Keratinocyte (primary cell): ENCODE data around the gene ZDHHC3. TPM values are rescaled to one million over a fixed set of nuclear protein-coding genes. Genes with fewer than 3 reads are reported as not detected.
A peak's percentile ranks its signal among the peaks of the same experiment; 100 is the strongest.

ENCODE experiments used
- DNase-seq: peaks from one replicate; pipeline ENCODE4 v3.0.0-alpha.2; 2011; ENCODE audit warnings: low read depth, missing footprints, low spot score
- FAIRE-seq: peaks from 2 replicates; lab custom pipeline; 2011; peaks lifted over from hg19 to GRCh38; lab: Jason Lieb, UNC
- H2AFZ ChIP-seq: 2 replicates; pipeline ENCODE4 v1.6.0; 2012; ENCODE audit warnings: low read length, control low read depth, inconsistent platforms; ENCODE audit not compliant: control insufficient read depth
- H3K27ac ChIP-seq: 2 replicates; pipeline ENCODE4 v1.5.1; 2011; ENCODE audit warnings: low read length; ENCODE audit not compliant: control insufficient read depth, insufficient read depth
- H3K27me3 ChIP-seq: 3 replicates; pipeline ENCODE4 v1.6.0; 2011; ENCODE audit warnings: low read length; ENCODE audit not compliant: control insufficient read depth, insufficient read depth; ENCODE audit errors: extremely low read depth
- H3K36me3 ChIP-seq, 2 experiments: 2 replicates in 1 of 2; 3 replicates in 1 of 2; pipeline ENCODE4 v1.5.1; 2011; ENCODE audit warnings: low read length in 2 of 2, mild to moderate bottlenecking in 1 of 2; ENCODE audit not compliant: control insufficient read depth in 2 of 2, insufficient read depth in 2 of 2; ENCODE audit errors: extremely low read depth in 1 of 2
- H3K4me1 ChIP-seq: 3 replicates; pipeline ENCODE4 v1.5.1; 2011; ENCODE audit warnings: low read length; ENCODE audit not compliant: control insufficient read depth, insufficient read depth; ENCODE audit errors: extremely low read depth
- H3K4me2 ChIP-seq: 3 replicates; pipeline ENCODE4 v1.6.0; 2011; ENCODE audit warnings: low read depth, low read length; ENCODE audit not compliant: control insufficient read depth, insufficient read depth; ENCODE audit errors: extremely low read depth
- H3K4me3 ChIP-seq, 3 experiments: fragments of 200-600 bp in 1 of 3; sonication (generic) in 1 of 3; 2 replicates in 2 of 3; 3 replicates in 1 of 3; pipeline ENCODE4 v1.5.1; 2011 to 2016; ENCODE audit warnings: low read length in 3 of 3, mild to moderate bottlenecking in 3 of 3, control low read depth in 2 of 3, inconsistent platforms in 1 of 3, low read depth in 1 of 3, mixed read lengths in 1 of 3, mixed run types in 1 of 3, moderate library complexity in 1 of 3; ENCODE audit not compliant: control insufficient read depth in 2 of 3, insufficient read depth in 2 of 3; ENCODE audit errors: extremely low read depth in 1 of 3
- H3K79me2 ChIP-seq: 2 replicates; pipeline ENCODE4 v1.6.0; 2012; ENCODE audit warnings: low read length; ENCODE audit not compliant: control insufficient read depth, insufficient read depth
- H3K9ac ChIP-seq: 3 replicates; pipeline ENCODE4 v1.6.0; 2011; ENCODE audit warnings: low read length; ENCODE audit not compliant: control insufficient read depth, insufficient read depth; ENCODE audit errors: extremely low read depth
- H3K9me1 ChIP-seq: 3 replicates; pipeline ENCODE4 v1.6.0; 2011; ENCODE audit warnings: low read length; ENCODE audit not compliant: control insufficient read depth, insufficient read depth; ENCODE audit errors: extremely low read depth
- H3K9me3 ChIP-seq: 2 replicates; pipeline ENCODE4 v1.5.1; 2012; ENCODE audit warnings: low read depth, low read length; ENCODE audit not compliant: control insufficient read depth
- H4K20me1 ChIP-seq: 3 replicates; pipeline ENCODE4 v1.6.0; 2011; ENCODE audit warnings: low read length; ENCODE audit not compliant: control insufficient read depth, insufficient read depth; ENCODE audit errors: extremely low read depth
- CTCF ChIP-seq, 3 experiments: IDR thresholded peaks in 1 of 3; conservative IDR thresholded peaks in 1 of 3; optimal IDR thresholded peaks in 1 of 3; 2 replicates in 2 of 3; 3 replicates in 1 of 3; pipeline versions ENCODE3 to v1.5.1; 2011; ENCODE audit warnings: low read length in 3 of 3, mild to moderate bottlenecking in 3 of 3, moderate library complexity in 2 of 3, control low read depth in 1 of 3, inconsistent platforms in 1 of 3; ENCODE audit not compliant: insufficient read depth in 2 of 3; ENCODE audit errors: extremely low read depth in 1 of 3
- EZH2 ChIP-seq: IDR thresholded peaks from one replicate; pipeline ENCODE4 v1.6.1; 2012; ENCODE audit warnings: inconsistent platforms, mild to moderate bottlenecking, low read length, moderate library complexity
- dilution Hi-C: fragments of 300-500 bp; cut with MboI; formaldehyde crosslinking; loops from one replicate; pipeline ENCODE4 v1.7.0; 2020; ENCODE audit warnings: low sequenced_read_pairs; ENCODE audit not compliant: extremely low pct_ligation_motif_present
- polyA plus RNA-seq, 5 experiments: library from polyadenylated mRNA; depleted of rRNA in 3 of 5; stranded (reverse) in 3 of 5; stranded (forward) in 1 of 5; unstranded in 1 of 5; fragments of >200 nt; gene quantifications; 1 replicate in 1 of 5; 2 replicates in 3 of 5; 3 replicates in 1 of 5; pipeline versions ENCODE4 v1.2.1 to v1.2.3, GENCODE V29; 2011 to 2012; ENCODE audit warnings: missing spikeins in 2 of 5, low read depth in 1 of 5, low replicate concordance in 1 of 5

ZDHHC3 gene
- polyA plus RNA-seq, 1 donor (not counting 4 experiments of a cell fraction or from before 2014, with no cell fraction given), result 151 TPM

- H3K4me3 ChIP-seq, result no peak overlapping the region
- dilution Hi-C loops, result no loop called here
- FAIRE-seq, result peak; percentile 95
- H3K79me2 ChIP-seq, result no peaks in the 10 kb centered on the region
- H3K27ac ChIP-seq, result peak overlapping the region; percentile 98
- H3K36me3 ChIP-seq, result no peaks in the 10 kb centered on the region
- H3K4me1 ChIP-seq, result peaks cover 51% of the 10 kb centered on the region
- H3K9me3 ChIP-seq, result no peaks in the 10 kb centered on the region
- H3K4me2 ChIP-seq, result peak overlapping the region; percentile 79
- H3K9ac ChIP-seq, result peak overlapping the region; percentile 82
- no peaks in the 10 kb centered on the region for H3K27me3 ChIP-seq
- peak; percentile 93 for DNase-seq
- H2AFZ ChIP-seq, result no peak overlapping the region
- H3K9me1 ChIP-seq, result no peaks in the 10 kb centered on the region
- TF ChIP-seq CTCF (optimal IDR thresholded peaks at IDR 0.05 in 1 of 3, IDR thresholded peaks at IDR 0.05 in 1 of 3, conservative IDR thresholded peaks at IDR 0.05 in 1 of 3; ENCODE audit: extremely low read depth in 1 of 3, insufficient read depth in 2 of 3, low read length in 3 of 3), result no peak
- no peak for TF ChIP-seq EZH2
- no peaks in the 10 kb centered on the region for H4K20me1 ChIP-seq
These were observed 90.4 kb downstream of the ZDHHC3 start for GRCh38 chr3:44885618-44886017.

- FAIRE-seq (no peak), DNase-seq (peak; percentile 79)
- TF ChIP-seq EZH2, result no peak
- no peak for TF ChIP-seq CTCF (optimal IDR thresholded peaks at IDR 0.05 in 1 of 3, IDR thresholded peaks at IDR 0.05 in 1 of 3, conservative IDR thresholded peaks at IDR 0.05 in 1 of 3; ENCODE audit: extremely low read depth in 1 of 3, insufficient read depth in 2 of 3, low read length in 3 of 3)
- Histone ChIP-seq H3K27ac (peak overlapping the region; percentile 98), H3K4me2 (peak overlapping the region; percentile 79), H4K20me1 (no peaks in the 10 kb centered on the region), H3K4me1 (peaks cover 51% of the 10 kb centered on the region), H3K36me3 (no peaks in the 10 kb centered on the region), H2AFZ (peak overlapping the region; percentile 72), H3K9ac (peak overlapping the region; percentile 82), H3K9me3 (no peaks in the 10 kb centered on the region), H3K27me3 (no peaks in the 10 kb centered on the region), H3K4me3 (peak overlapping the region in 2 of 3 experiments; percentile 30 to 38), H3K79me2 (no peaks in the 10 kb centered on the region), H3K9me1 (no peaks in the 10 kb centered on the region)
- dilution Hi-C loops, result no loop called here
These were observed 92.0 kb downstream of the ZDHHC3 start for GRCh38 chr3:44883999-44884431.
